ENCODE measurements around the gene NR3C2.

DNA sequence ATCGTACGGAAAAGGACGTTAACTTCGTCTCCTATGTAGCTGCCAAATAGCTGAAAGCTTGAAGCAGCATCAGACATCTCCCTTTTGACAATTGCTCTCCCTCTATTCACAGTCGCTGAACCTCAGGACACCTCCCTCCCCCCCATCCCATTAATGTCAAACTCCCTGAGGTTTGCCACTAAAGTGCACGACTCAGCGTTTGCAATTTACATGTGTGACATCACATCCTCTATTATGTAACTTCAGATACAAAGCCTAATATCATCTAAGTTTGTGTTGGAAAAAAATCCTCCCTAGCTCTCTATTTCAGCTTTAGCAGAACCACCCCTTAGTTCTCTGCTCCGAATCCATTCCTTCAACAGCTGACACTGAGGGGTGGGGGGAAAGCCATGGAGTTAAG, 5.5 kb upstream of the NR3C2 start:
- TF ChIP-seq EP300 (IDR thresholded peaks at IDR 0.05; ENCODE audit: borderline replicate concordance in 1 of 2, low read depth in 1 of 2, low read length in 1 of 2) (no peak), POLR2AphosphoS5 (IDR thresholded peaks at IDR 0.05; ENCODE audit: low read depth, low read length) (no peak), ELF1 (IDR thresholded peaks at IDR 0.05) (no peak), EZH2phosphoT487 (IDR thresholded peaks at IDR 0.05; ENCODE audit: borderline replicate concordance, low read depth) (no peak), JUND (IDR thresholded peaks at IDR 0.05) (no peak)
- TF ChIP-seq, protein P1, sequence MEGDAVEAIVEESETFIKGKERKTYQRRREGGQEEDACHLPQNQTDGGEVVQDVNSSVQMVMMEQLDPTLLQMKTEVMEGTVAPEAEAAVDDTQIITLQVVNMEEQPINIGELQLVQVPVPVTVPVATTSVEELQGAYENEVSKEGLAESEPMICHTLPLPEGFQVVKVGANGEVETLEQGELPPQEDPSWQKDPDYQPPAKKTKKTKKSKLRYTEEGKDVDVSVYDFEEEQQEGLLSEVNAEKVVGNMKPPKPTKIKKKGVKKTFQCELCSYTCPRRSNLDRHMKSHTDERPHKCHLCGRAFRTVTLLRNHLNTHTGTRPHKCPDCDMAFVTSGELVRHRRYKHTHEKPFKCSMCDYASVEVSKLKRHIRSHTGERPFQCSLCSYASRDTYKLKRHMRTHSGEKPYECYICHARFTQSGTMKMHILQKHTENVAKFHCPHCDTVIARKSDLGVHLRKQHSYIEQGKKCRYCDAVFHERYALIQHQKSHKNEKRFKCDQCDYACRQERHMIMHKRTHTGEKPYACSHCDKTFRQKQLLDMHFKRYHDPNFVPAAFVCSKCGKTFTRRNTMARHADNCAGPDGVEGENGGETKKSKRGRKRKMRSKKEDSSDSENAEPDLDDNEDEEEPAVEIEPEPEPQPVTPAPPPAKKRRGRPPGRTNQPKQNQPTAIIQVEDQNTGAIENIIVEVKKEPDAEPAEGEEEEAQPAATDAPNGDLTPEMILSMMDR (IDR thresholded peaks at IDR 0.05), result no peak
- TF ChIP-seq, protein P2, sequence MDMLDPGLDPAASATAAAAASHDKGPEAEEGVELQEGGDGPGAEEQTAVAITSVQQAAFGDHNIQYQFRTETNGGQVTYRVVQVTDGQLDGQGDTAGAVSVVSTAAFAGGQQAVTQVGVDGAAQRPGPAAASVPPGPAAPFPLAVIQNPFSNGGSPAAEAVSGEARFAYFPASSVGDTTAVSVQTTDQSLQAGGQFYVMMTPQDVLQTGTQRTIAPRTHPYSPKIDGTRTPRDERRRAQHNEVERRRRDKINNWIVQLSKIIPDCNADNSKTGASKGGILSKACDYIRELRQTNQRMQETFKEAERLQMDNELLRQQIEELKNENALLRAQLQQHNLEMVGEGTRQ (IDR thresholded peaks at IDR 0.05; ENCODE audit: borderline replicate concordance, low read depth, low read length), result no peak
- TF ChIP-seq, protein P3, sequence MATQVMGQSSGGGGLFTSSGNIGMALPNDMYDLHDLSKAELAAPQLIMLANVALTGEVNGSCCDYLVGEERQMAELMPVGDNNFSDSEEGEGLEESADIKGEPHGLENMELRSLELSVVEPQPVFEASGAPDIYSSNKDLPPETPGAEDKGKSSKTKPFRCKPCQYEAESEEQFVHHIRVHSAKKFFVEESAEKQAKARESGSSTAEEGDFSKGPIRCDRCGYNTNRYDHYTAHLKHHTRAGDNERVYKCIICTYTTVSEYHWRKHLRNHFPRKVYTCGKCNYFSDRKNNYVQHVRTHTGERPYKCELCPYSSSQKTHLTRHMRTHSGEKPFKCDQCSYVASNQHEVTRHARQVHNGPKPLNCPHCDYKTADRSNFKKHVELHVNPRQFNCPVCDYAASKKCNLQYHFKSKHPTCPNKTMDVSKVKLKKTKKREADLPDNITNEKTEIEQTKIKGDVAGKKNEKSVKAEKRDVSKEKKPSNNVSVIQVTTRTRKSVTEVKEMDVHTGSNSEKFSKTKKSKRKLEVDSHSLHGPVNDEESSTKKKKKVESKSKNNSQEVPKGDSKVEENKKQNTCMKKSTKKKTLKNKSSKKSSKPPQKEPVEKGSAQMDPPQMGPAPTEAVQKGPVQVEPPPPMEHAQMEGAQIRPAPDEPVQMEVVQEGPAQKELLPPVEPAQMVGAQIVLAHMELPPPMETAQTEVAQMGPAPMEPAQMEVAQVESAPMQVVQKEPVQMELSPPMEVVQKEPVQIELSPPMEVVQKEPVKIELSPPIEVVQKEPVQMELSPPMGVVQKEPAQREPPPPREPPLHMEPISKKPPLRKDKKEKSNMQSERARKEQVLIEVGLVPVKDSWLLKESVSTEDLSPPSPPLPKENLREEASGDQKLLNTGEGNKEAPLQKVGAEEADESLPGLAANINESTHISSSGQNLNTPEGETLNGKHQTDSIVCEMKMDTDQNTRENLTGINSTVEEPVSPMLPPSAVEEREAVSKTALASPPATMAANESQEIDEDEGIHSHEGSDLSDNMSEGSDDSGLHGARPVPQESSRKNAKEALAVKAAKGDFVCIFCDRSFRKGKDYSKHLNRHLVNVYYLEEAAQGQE (IDR thresholded peaks at IDR 0.05; ENCODE audit: low read depth, low read length), result no peak
- TF ChIP-seq, protein P4, sequence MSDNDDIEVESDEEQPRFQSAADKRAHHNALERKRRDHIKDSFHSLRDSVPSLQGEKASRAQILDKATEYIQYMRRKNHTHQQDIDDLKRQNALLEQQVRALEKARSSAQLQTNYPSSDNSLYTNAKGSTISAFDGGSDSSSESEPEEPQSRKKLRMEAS (IDR thresholded peaks at IDR 0.05; ENCODE audit: low read depth), result no peak

Data from SK-N-SH (cell line).